Esophagus muscularis mucosa (tissue), 4 donors: Measurements from ENCODE around the gene ZNF343.

ENCODE experiments used
- CTCF ChIP-seq, 3 experiments: fragments of 200-600 bp in 2 of 3; fragments of 450-650 bp in 1 of 3; sonication (generic) in 2 of 3; IDR thresholded peaks; one replicate each; pipeline ENCODE4 v1.5.1; 2017 to 2019; ENCODE audit warnings: antibody characterized with exemption in 3 of 3, mild to moderate bottlenecking in 2 of 3, moderate library complexity in 1 of 3
- EP300 ChIP-seq: sonication (generic); formaldehyde crosslinking; IDR thresholded peaks from one replicate; pipeline ENCODE4 v1.6.1; 2017; ENCODE audit warnings: antibody characterized with exemption
- POLR2A ChIP-seq: fragments of 450-650 bp; IDR thresholded peaks from one replicate; pipeline ENCODE4 v1.6.1; 2017; ENCODE audit warnings: antibody characterized with exemption, moderate library complexity, mild to moderate bottlenecking, low read depth
- POLR2AphosphoS5 ChIP-seq, 2 donors: sonication (generic); formaldehyde crosslinking; IDR thresholded peaks; one replicate each; pipeline ENCODE4 v1.6.1; 2017; ENCODE audit warnings: antibody characterized with exemption in 2 of 2

GRCh38 chr20:2537101-2537500 is 28.4 kb upstream of the ZNF343 start:
- no peak for TF ChIP-seq CTCF (IDR thresholded peaks at IDR 0.05)
- TF ChIP-seq POLR2A: no peak
- no peak for TF ChIP-seq POLR2AphosphoS5 (IDR thresholded peaks at IDR 0.05)
- TF ChIP-seq EP300: no peak
